Epithelial cell of proximal tubule (primary cell): ENCODE results near the gene WFDC2. TPM values are rescaled to one million over a fixed set of nuclear protein-coding genes. Genes with fewer than 3 reads are reported as not detected.
A peak's percentile ranks its signal among the peaks of the same experiment; 100 is the strongest.
"Not testable (repeated sequence)": the region's sequence is repeated elsewhere in the genome, so short reads cannot be mapped to it uniquely, and the experiment has no call there.

Source experiments
- DNase-seq: peaks from one replicate; pipeline ENCODE4 v3.0.0-alpha.2; 2011; ENCODE audit warnings: low read depth
- H3K4me3 ChIP-seq: 2 replicates; pipeline ENCODE4 v1.5.1; 2011; ENCODE audit warnings: low read depth, mild to moderate bottlenecking, low read length
- CTCF ChIP-seq: conservative IDR thresholded peaks from 2 replicates; pipeline ENCODE4 v1.5.1; 2012; ENCODE audit warnings: low read depth, mild to moderate bottlenecking, low read length
- total RNA-seq: library from RNA; depleted of rRNA; stranded (reverse); fragments of >200 nt; gene quantifications from 2 replicates; pipeline ENCODE4 v1.2.3, GENCODE V29; 2015

The WFDC2 gene
- total RNA-seq, 1 donor from 2014 or later, result 53.3 TPM

GRCh38 chr20:45470937-45471336, 1.4 kb downstream of the WFDC2 start:
- peak overlapping the region; percentile 54 for H3K4me3 ChIP-seq
- TF ChIP-seq CTCF, result peak; percentile 30
- no peak for DNase-seq

- DNase-seq, result not testable (repeated sequence)
Observed at GRCh38 chr20:45472286-45472685, 2.7 kb downstream of the WFDC2 start.

GRCh38 chr20:45477530-45478148, 8.1 kb downstream of the WFDC2 start:
- DNase-seq, H3K4me3 ChIP-seq: not testable (repeated sequence)

More at GRCh38 chr20:45472286-45472685, 2.7 kb downstream of the WFDC2 start:
- not testable (repeated sequence) for H3K4me3 ChIP-seq

GRCh38 chr20:45479822-45480221, 10.3 kb downstream of the WFDC2 start:
- no peak overlapping the region for H3K4me3 ChIP-seq
- no peak for TF ChIP-seq CTCF
- no peak for DNase-seq

- no peak for DNase-seq
- no peak overlapping the region for H3K4me3 ChIP-seq
- TF ChIP-seq CTCF, result no peak
Observed at GRCh38 chr20:45484676-45485075, 15.1 kb downstream of the WFDC2 start.

- no peak for DNase-seq
- H3K4me3 ChIP-seq, result no peak overlapping the region
- TF ChIP-seq CTCF, result no peak
Observed at GRCh38 chr20:45485388-45485787, 15.8 kb downstream of the WFDC2 start.

- H3K4me3 ChIP-seq, result no peak overlapping the region
- TF ChIP-seq CTCF, result peak; percentile 33
Observed at GRCh38 chr20:45487231-45487635, 17.7 kb downstream of the WFDC2 start.

GRCh38 chr20:45489083-45489531, 19.6 kb downstream of the WFDC2 start:
- no peak overlapping the region for H3K4me3 ChIP-seq
- no peak for TF ChIP-seq CTCF
- DNase-seq, result peak; percentile 13

More at GRCh38 chr20:45487231-45487635, 17.7 kb downstream of the WFDC2 start:
- no peak for DNase-seq
